Fibroblast of lung (primary cell): ENCODE results near the gene WASF3. TPM values are rescaled to one million over a fixed set of nuclear protein-coding genes. Genes with fewer than 3 reads are reported as not detected.

ENCODE experiments used
- DNase-seq, 2 donors: peaks; one replicate each; pipeline versions ENCODE4 v3.0.0 to v3.0.0-alpha.2; 2010; ENCODE audit warnings: low read depth in 2 of 2
- H2AFZ ChIP-seq: 2 replicates; pipeline ENCODE4 v1.5.1; 2012; ENCODE audit warnings: low read length, control low read depth, inconsistent platforms
- H3K27ac ChIP-seq: 2 replicates; pipeline ENCODE4 v1.5.1; 2011; ENCODE audit warnings: low read length, control low read depth; ENCODE audit not compliant: insufficient read depth
- H3K27me3 ChIP-seq: 2 replicates; pipeline ENCODE4 v1.5.1; 2011; ENCODE audit warnings: mild to moderate bottlenecking, low read length; ENCODE audit not compliant: control insufficient read depth, insufficient read depth
- H3K36me3 ChIP-seq: 2 replicates; pipeline ENCODE4 v1.5.1; 2011; ENCODE audit warnings: low read length; ENCODE audit not compliant: control insufficient read depth, insufficient read depth
- H3K4me1 ChIP-seq: 2 replicates; pipeline ENCODE4 v1.5.1; 2011; ENCODE audit warnings: low read length; ENCODE audit not compliant: control insufficient read depth, insufficient read depth; ENCODE audit errors: extremely low read depth
- H3K4me2 ChIP-seq: 2 replicates; pipeline ENCODE4 v1.5.1; 2011; ENCODE audit warnings: low read length, control low read depth; ENCODE audit not compliant: insufficient read depth; ENCODE audit errors: extremely low read depth
- H3K4me3 ChIP-seq, 4 experiments: fragments of 200-600 bp in 1 of 4; sonication (generic) in 1 of 4; replicated peaks in 1 of 4; 2 replicates each; pipeline ENCODE4 v1.5.1; 2011 to 2016; ENCODE audit warnings: low read length in 4 of 4, low read depth in 3 of 4, mild to moderate bottlenecking in 3 of 4, control low read depth in 2 of 4, inconsistent platforms in 1 of 4, mixed read lengths in 1 of 4; ENCODE audit not compliant: insufficient read depth in 1 of 4; ENCODE audit errors: control extremely low read depth in 1 of 4
- H3K79me2 ChIP-seq: 2 replicates; pipeline ENCODE4 v1.5.1; 2012; ENCODE audit warnings: mild to moderate bottlenecking, low read length, inconsistent platforms; ENCODE audit not compliant: control insufficient read depth, insufficient read depth
- H3K9ac ChIP-seq: 2 replicates; pipeline ENCODE4 v1.5.1; 2011; ENCODE audit warnings: mild to moderate bottlenecking, low read length, control low read depth; ENCODE audit not compliant: insufficient read depth
- H3K9me3 ChIP-seq: 2 replicates; pipeline ENCODE4 v1.5.1; 2012; ENCODE audit warnings: low read depth, low read length; ENCODE audit not compliant: control insufficient read depth, insufficient read depth
- H4K20me1 ChIP-seq: 2 replicates; pipeline ENCODE4 v1.5.1; 2011; ENCODE audit warnings: low read length; ENCODE audit not compliant: control insufficient read depth, insufficient read depth; ENCODE audit errors: extremely low read depth
- EZH2 ChIP-seq: IDR thresholded peaks from 2 replicates; pipeline ENCODE4 v1.5.1; 2012; ENCODE audit warnings: low read length, control low read depth, mild to moderate bottlenecking; ENCODE audit errors: missing control alignments
- polyA plus RNA-seq, 2 donors: library from polyadenylated mRNA; depleted of rRNA in 1 of 2; stranded (reverse) in 1 of 2; unstranded in 1 of 2; fragments of >200 nt; gene quantifications; 2 replicates each; pipeline ENCODE4 v1.2.1, GENCODE V29; 2011 to 2012; ENCODE audit warnings: missing spikeins in 1 of 2
- total RNA-seq: library from RNA; depleted of rRNA; stranded (reverse); fragments of >200 nt; gene quantifications from 2 replicates; pipeline ENCODE4 v1.2.1, GENCODE V29; 2014
- TF ChIP-seq, protein P1 (sequence below), 2 donors: IDR thresholded peaks in 1 of 2; conservative IDR thresholded peaks in 1 of 2; 1 replicate in 1 of 2; 2 replicates in 1 of 2; pipeline ENCODE4 v1.5.1; 2011 to 2012; ENCODE audit warnings: low read length in 2 of 2, control low read depth in 1 of 2, inconsistent platforms in 1 of 2, low read depth in 1 of 2, mild to moderate bottlenecking in 1 of 2

WASF3 gene
- total and polyA plus RNA-seq, 2 donors (not counting 1 experiment from before 2014, with no cell fraction given): 18.2 to 19.5 TPM

GRCh38 chr13:26589754-26590153 is 32.3 kb downstream of the WASF3 start:
- no peak overlapping the region for H3K27ac ChIP-seq
- H3K9me3 ChIP-seq: no peaks in the 10 kb centered on the region
- no peak overlapping the region for H3K9ac ChIP-seq
- no peak overlapping the region for H3K4me3 ChIP-seq
- no peaks in the 10 kb centered on the region for H4K20me1 ChIP-seq
- no peaks in the 10 kb centered on the region for H3K36me3 ChIP-seq
- H3K4me1 ChIP-seq: no peaks in the 10 kb centered on the region
- H3K27me3 ChIP-seq: no peaks in the 10 kb centered on the region
- no peak overlapping the region for H2AFZ ChIP-seq
- no peak for TF ChIP-seq EZH2
- TF ChIP-seq, protein P1, sequence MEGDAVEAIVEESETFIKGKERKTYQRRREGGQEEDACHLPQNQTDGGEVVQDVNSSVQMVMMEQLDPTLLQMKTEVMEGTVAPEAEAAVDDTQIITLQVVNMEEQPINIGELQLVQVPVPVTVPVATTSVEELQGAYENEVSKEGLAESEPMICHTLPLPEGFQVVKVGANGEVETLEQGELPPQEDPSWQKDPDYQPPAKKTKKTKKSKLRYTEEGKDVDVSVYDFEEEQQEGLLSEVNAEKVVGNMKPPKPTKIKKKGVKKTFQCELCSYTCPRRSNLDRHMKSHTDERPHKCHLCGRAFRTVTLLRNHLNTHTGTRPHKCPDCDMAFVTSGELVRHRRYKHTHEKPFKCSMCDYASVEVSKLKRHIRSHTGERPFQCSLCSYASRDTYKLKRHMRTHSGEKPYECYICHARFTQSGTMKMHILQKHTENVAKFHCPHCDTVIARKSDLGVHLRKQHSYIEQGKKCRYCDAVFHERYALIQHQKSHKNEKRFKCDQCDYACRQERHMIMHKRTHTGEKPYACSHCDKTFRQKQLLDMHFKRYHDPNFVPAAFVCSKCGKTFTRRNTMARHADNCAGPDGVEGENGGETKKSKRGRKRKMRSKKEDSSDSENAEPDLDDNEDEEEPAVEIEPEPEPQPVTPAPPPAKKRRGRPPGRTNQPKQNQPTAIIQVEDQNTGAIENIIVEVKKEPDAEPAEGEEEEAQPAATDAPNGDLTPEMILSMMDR (conservative IDR thresholded peaks at IDR 0.05 in 1 of 2, IDR thresholded peaks at IDR 0.05 in 1 of 2; ENCODE audit: low read depth in 1 of 2, low read length in 2 of 2): no peak
- no peak overlapping the region for H3K4me2 ChIP-seq
- DNase-seq: peak in 1 of 2 donors; percentile 67
- peaks cover 2% of the 10 kb centered on the region for H3K79me2 ChIP-seq

- H3K79me2 ChIP-seq: peaks cover 2% of the 10 kb centered on the region
- no peaks in the 10 kb centered on the region for H4K20me1 ChIP-seq
- no peak overlapping the region for H3K27ac ChIP-seq
- DNase-seq: no peak
- no peak overlapping the region for H3K4me2 ChIP-seq
- no peak overlapping the region for H3K9ac ChIP-seq
- H3K27me3 ChIP-seq: no peaks in the 10 kb centered on the region
- TF ChIP-seq, protein P1 (conservative IDR thresholded peaks at IDR 0.05 in 1 of 2, IDR thresholded peaks at IDR 0.05 in 1 of 2; ENCODE audit: low read depth in 1 of 2, low read length in 2 of 2): no peak
- H3K4me1 ChIP-seq: no peaks in the 10 kb centered on the region
- no peaks in the 10 kb centered on the region for H3K36me3 ChIP-seq
- H3K9me3 ChIP-seq: no peaks in the 10 kb centered on the region
- no peak overlapping the region for H2AFZ ChIP-seq
- H3K4me3 ChIP-seq: no peak overlapping the region
Measured at GRCh38 chr13:26590379-26590778, 32.9 kb downstream of the WASF3 start.

DNA sequence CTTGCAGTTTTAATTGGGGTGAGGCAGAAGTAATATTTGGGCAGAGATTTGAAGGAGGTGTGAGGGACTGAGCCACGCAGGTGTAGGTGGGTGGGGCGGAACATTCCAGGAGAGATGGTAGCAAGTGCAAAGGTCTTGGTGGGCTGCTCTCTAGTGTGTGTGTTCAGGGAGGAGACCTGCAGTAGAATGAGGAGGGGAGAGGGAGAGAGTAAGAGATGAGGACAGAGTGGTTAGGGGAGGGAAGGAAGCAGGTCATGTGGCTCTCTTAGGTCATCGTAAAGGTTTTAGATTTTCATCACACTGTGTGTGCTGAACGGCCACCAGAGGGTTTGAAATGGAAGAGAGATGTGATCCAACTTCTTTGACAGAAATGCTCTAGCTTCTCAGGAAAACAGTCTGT is 33.5 kb downstream of the WASF3 start:
- H4K20me1 ChIP-seq: no peaks in the 10 kb centered on the region
- no peak overlapping the region for H2AFZ ChIP-seq
- H3K9ac ChIP-seq: no peak overlapping the region
- no peak overlapping the region for H3K4me3 ChIP-seq
- H3K79me2 ChIP-seq: no peaks in the 10 kb centered on the region
- no peaks in the 10 kb centered on the region for H3K36me3 ChIP-seq
- TF ChIP-seq, protein P1 (conservative IDR thresholded peaks at IDR 0.05 in 1 of 2, IDR thresholded peaks at IDR 0.05 in 1 of 2; ENCODE audit: low read depth in 1 of 2, low read length in 2 of 2): no peak
- no peak for TF ChIP-seq EZH2
- H3K27ac ChIP-seq: no peak overlapping the region
- H3K4me2 ChIP-seq: no peak overlapping the region
- DNase-seq: no peak
- no peaks in the 10 kb centered on the region for H3K4me1 ChIP-seq
- no peaks in the 10 kb centered on the region for H3K9me3 ChIP-seq
- H3K27me3 ChIP-seq: no peaks in the 10 kb centered on the region
